K562 (cell line): ENCODE measurements around the gene DKKL1. TPM values are rescaled to one million over a fixed set of nuclear protein-coding genes. Genes with fewer than 3 reads are reported as not detected.
"Not testable (repeated sequence)": the region's sequence is repeated elsewhere in the genome, so short reads cannot be mapped to it uniquely, and the experiment has no call there.

Source experiments
- ATAC-seq: fragments of 200-7000 bp; cut with Tn5 transposase; 3 replicates; pipeline ENCODE4 v1.9.1; 2020; ENCODE audit warnings: moderate library complexity
- BruUV-seq: library from RNA; stranded (reverse); fragments of 400-500 nt; replicated peaks from 2 replicates; lab custom pipeline; 2021; lab: Mats Ljungman, UMichigan
- CTCF ChIA-PET: fragments of 300-600 bp; formaldehyde crosslinking; extraction: SDS; loops from one replicate; lab custom pipeline; 2021; ENCODE audit warnings: low intra/inter-chr PET ratio; lab: Yijun Ruan, JAX
- POLR2A ChIA-PET: fragments of 300-600, 350-650 bp; sonication (Branson Sonifier 250); formaldehyde crosslinking; extraction: SDS; loops from one replicate; lab custom pipeline; 2021; ENCODE audit warnings: antibody characterized with exemption, inconsistent platforms; lab: Yijun Ruan, JAX
- DNase-seq, 4 experiments: peaks; one replicate each; pipeline versions ENCODE4 v3.0.0 to v3.0.0-alpha.2; 2011 to 2018; ENCODE audit warnings: low spot score in 3 of 4, mixed read lengths in 3 of 4; ENCODE audit errors: extremely low read depth in 1 of 4
- FAIRE-seq: peaks from 2 replicates; lab custom pipeline; 2011; peaks lifted over from hg19 to GRCh38; lab: Jason Lieb, UNC
- H2AFZ ChIP-seq: 2 replicates; pipeline ENCODE4 v1.6.0; 2011; ENCODE audit warnings: low read depth, low read length, control low read depth, inconsistent platforms
- H3K27ac ChIP-seq: fragments of 200-600 bp; 3 replicates; pipeline ENCODE4 v1.8.0; 2011; ENCODE audit warnings: low read depth, mild to moderate bottlenecking, control low read depth, inconsistent platforms, low read length, moderate library complexity, mixed read lengths; ENCODE audit errors: extremely low read depth
- H3K27me3 ChIP-seq, 2 experiments: fragments of 300-600 bp in 1 of 2; 2 replicates in 1 of 2; 3 replicates in 1 of 2; pipeline versions ENCODE4 v1.6.0 to v1.8.0; 2011; ENCODE audit warnings: inconsistent platforms in 2 of 2, low read length in 2 of 2, mild to moderate bottlenecking in 1 of 2, mixed read lengths in 1 of 2, moderate library complexity in 1 of 2; ENCODE audit not compliant: control insufficient read depth in 2 of 2, insufficient read depth in 2 of 2
- H3K36me3 ChIP-seq: fragments of 300-600 bp; 3 replicates; pipeline ENCODE4 v1.8.0; 2011; ENCODE audit warnings: mild to moderate bottlenecking, low read length, inconsistent platforms; ENCODE audit not compliant: control insufficient read depth, insufficient read depth
- H3K4me1 ChIP-seq, 2 experiments: fragments of 200-600 bp in 1 of 2; replicated peaks in 1 of 2; 2 replicates in 1 of 2; 3 replicates in 1 of 2; pipeline versions ENCODE4 v1.5.1 to v1.8.0; 2011; ENCODE audit warnings: inconsistent platforms in 2 of 2, low read length in 2 of 2, mild to moderate bottlenecking in 1 of 2, mixed read lengths in 1 of 2, moderate library complexity in 1 of 2; ENCODE audit not compliant: control insufficient read depth in 2 of 2, insufficient read depth in 2 of 2
- H3K4me2 ChIP-seq: 2 replicates; pipeline ENCODE4 v1.6.1; 2011; ENCODE audit warnings: low read length, control low read depth, inconsistent platforms, mixed read lengths; ENCODE audit not compliant: insufficient read depth
- H3K4me3 ChIP-seq: fragments of 200-600 bp; sonication (generic), shearing (Covaris generic); 2 replicates; pipeline ENCODE4 v1.5.1; 2016; ENCODE audit warnings: control low read depth, inconsistent platforms
- H3K79me2 ChIP-seq: fragments of 200-600 bp; 3 replicates; pipeline ENCODE4 v1.8.0; 2011; ENCODE audit warnings: low read length, inconsistent platforms; ENCODE audit not compliant: control insufficient read depth, insufficient read depth
- H3K9ac ChIP-seq, 2 experiments: 2 replicates each; pipeline versions ENCODE4 v1.6.0 to v1.6.1; 2011; ENCODE audit warnings: low read depth in 2 of 2, low read length in 2 of 2, control low read depth in 1 of 2, inconsistent platforms in 1 of 2, mild to moderate bottlenecking in 1 of 2, mixed read lengths in 1 of 2; ENCODE audit not compliant: insufficient read depth in 1 of 2
- H3K9me1 ChIP-seq: one replicate; pipeline ENCODE4 v1.6.0; 2011; ENCODE audit warnings: inconsistent platforms, mild to moderate bottlenecking, low read length, moderate library complexity; ENCODE audit not compliant: control insufficient read depth, insufficient read depth
- H3K9me3 ChIP-seq: replicated peaks from 2 replicates; pipeline ENCODE4 v1.5.1; 2011; ENCODE audit warnings: low read depth, low read length, inconsistent platforms; ENCODE audit not compliant: control insufficient read depth, insufficient read depth
- H4K20me1 ChIP-seq: replicated peaks from 2 replicates; pipeline ENCODE4 v1.6.1; 2011; ENCODE audit warnings: low read length, inconsistent platforms, mixed read lengths; ENCODE audit not compliant: control insufficient read depth, insufficient read depth
- CREBBP ChIP-seq: IDR thresholded peaks from one replicate; pipeline ENCODE4 v1.6.1; 2012; ENCODE audit warnings: low read depth, mild to moderate bottlenecking, control low read depth, inconsistent platforms, low read length
- CXXC5 ChIP-seq: fragments of 250-450 bp; sonication (Bioruptor Pico); IDR thresholded peaks from 2 replicates; pipeline ENCODE4 v1.8.0; 2022; ENCODE audit warnings: inconsistent platforms, mild to moderate bottlenecking, moderate library complexity
- GTF2F1 ChIP-seq: IDR thresholded peaks from 2 replicates; pipeline ENCODE4 v1.6.1; 2011; ENCODE audit warnings: low read depth, low read length, improper control_type of control experiment
- IRF1 ChIP-seq: sonication (generic); formaldehyde crosslinking; IDR thresholded peaks from 2 replicates; pipeline ENCODE4 v1.8.0; 2022; ENCODE audit warnings: missing genetic modification reagents, mild to moderate bottlenecking, borderline replicate concordance
- KDM2B ChIP-seq: fragments of 250-450 bp; sonication (Bioruptor Pico); IDR thresholded peaks from 2 replicates; pipeline ENCODE4 v1.8.0; 2021; ENCODE audit warnings: mild to moderate bottlenecking, moderate library complexity
- MBD2 ChIP-seq: sonication (generic); IDR thresholded peaks from 2 replicates; pipeline ENCODE4 v1.6.1; 2016; ENCODE audit warnings: low read depth, borderline replicate concordance
- PHB2 ChIP-seq: fragments of 450-650 bp; IDR thresholded peaks from 2 replicates; pipeline ENCODE4 v1.6.1; 2017; ENCODE audit warnings: low read depth
- PRPF4 ChIP-seq: fragments of 200-400 bp; formaldehyde crosslinking; IDR thresholded peaks from one replicate; pipeline ENCODE4 v1.6.1; 2017; ENCODE audit warnings: low read length, low read depth, mild to moderate bottlenecking; ENCODE audit not compliant: insufficient read depth, poor library complexity, severe bottlenecking
- ZBTB5 ChIP-seq: fragments of 450-650 bp; IDR thresholded peaks from 2 replicates; pipeline ENCODE4 v1.6.1; 2017; ENCODE audit warnings: antibody characterized with exemption
- ZNF121 ChIP-seq: sonication (generic); formaldehyde crosslinking; conservative IDR thresholded peaks from 2 replicates; pipeline ENCODE4 v1.8.0; 2022; ENCODE audit warnings: missing genetic modification reagents
- ZNF695 ChIP-seq: fragments of 450-650 bp; formaldehyde crosslinking; IDR thresholded peaks from 2 replicates; pipeline ENCODE4 v1.4.0; 2020; ENCODE audit warnings: mild to moderate bottlenecking, moderate library complexity
- ZNF79 ChIP-seq: fragments of 250-450 bp; sonication (Bioruptor Pico); IDR thresholded peaks from 2 replicates; pipeline ENCODE4 v1.4.0; 2020; ENCODE audit warnings: low read depth, mild to moderate bottlenecking, moderate library complexity
- WGBS: fragments of 100-300 bp; shearing (Covaris generic); methylation state at CpG from one replicate; pipeline ENCODE4 v1.1.6; 2016; ENCODE audit warnings: low coverage, mixed read lengths; ENCODE audit not compliant: insufficient coverage; ENCODE audit errors: missing lambda C conversion rate; 5-methylcytosine and 5-hydroxymethylcytosine counted together
- in situ Hi-C: fragments of 300-500 bp; cut with MboI; formaldehyde crosslinking; loops from 4 replicates; pipeline ENCODE4 v1.15.0; 2018; ENCODE audit warnings: inconsistent platforms, mixed read lengths
- intact Hi-C: fragments of 100-400 bp; cut with micrococcal nuclease; formaldehyde crosslinking; loops from 2 replicates; pipeline ENCODE4 v1.14.2; 2022
- polyA plus RNA-seq, 8 experiments: library from polyadenylated mRNA; depleted of rRNA in 4 of 8; stranded (reverse) in 5 of 8; unstranded in 3 of 8; fragments of >200 nt; fragmentation: Nextera tagmentation in 2 of 8; fragmentation: Illumina TruSeq in 1 of 8; extraction: Ambion mirVana in 2 of 8; extraction: Trizol in 1 of 8; gene quantifications; 2 replicates each; pipeline versions ENCODE4 v1.2.1 to v1.2.3, GENCODE V29; 2011 to 2014; ENCODE audit warnings: inconsistent platforms in 1 of 8, missing spikeins in 1 of 8
- total RNA-seq, 7 experiments: library from RNA; depleted of rRNA in 6 of 7; stranded (reverse); fragments of >200 nt in 6 of 7; fragmentation: Illumina TruSeq in 2 of 7; extraction: Trizol in 2 of 7; gene quantifications; 2 replicates each; pipeline versions ENCODE4 v1.2.1 to v1.2.3, GENCODE V29; 2011 to 2021; ENCODE audit warnings: low replicate concordance in 1 of 7

The DKKL1 gene
- total and polyA plus RNA-seq, 9 of the 15 experiments (the other 6 are each of a cell fraction or from before 2014, with no cell fraction given): 0.15 to 1.7 (median 0.52) TPM

- POLR2A ChIA-PET: not testable (repeated sequence)
- WGBS: 61% methylated on average over 4 of the region's 4 CpGs
Measured at GRCh38 chr19:49331187-49331586, 32.5 kb upstream of the DKKL1 start.

GRCh38 chr19:49331616-49332055, 32.0 kb upstream of the DKKL1 start:
- no peaks in the 10 kb centered on the region for H3K79me2 ChIP-seq
- in situ Hi-C loops: no loop called here
- intact Hi-C loops: no loop called here
- no TSS peak for BruUV-seq
- 14% methylated on average over 2 of the region's 2 CpGs for WGBS
- H4K20me1 ChIP-seq: no peaks in the 10 kb centered on the region
- H3K9me3 ChIP-seq: no peaks in the 10 kb centered on the region
- H3K27me3 ChIP-seq: no peaks in the 10 kb centered on the region
- H3K36me3 ChIP-seq: 0 out of 3 replicates have a peak, but pooled peaks cover 3% of the 10 kb centered on the region
- peak overlapping the region; percentile 86 for H2AFZ ChIP-seq
- DNase-seq: peak; percentile 72 to 81 (median 73)
- no peak overlapping the region for H3K9ac ChIP-seq
- ChIA-PET POLR2A (no interaction called here), CTCF (no interaction called here)
- no peaks in the 10 kb centered on the region for H3K9me1 ChIP-seq
- no peak overlapping the region for H3K4me3 ChIP-seq
- ATAC-seq: peak; percentile 95
- H3K27ac ChIP-seq: no peak overlapping the region
- peak; percentile 96 for FAIRE-seq
- peaks cover 24 to 45% of the 10 kb centered on the region in 2 experiments; a peak in 4 of 5 replicates for H3K4me1 ChIP-seq
- peak overlapping the region; percentile 11; the same call in 1 of the 2 replicates for H3K4me2 ChIP-seq
- TF ChIP-seq PRPF4 (no peak), KDM2B (no peak), CREBBP (no peak), ZNF695 (CRISPR knock-in tag) (no peak), GTF2F1 (no peak), ZBTB5 (no peak), MBD2 (peak; percentile 41; the same call in 1 of the 2 replicates), CXXC5 (CRISPR knock-in tag) (no peak), PHB2 (no peak), ZNF79 (CRISPR knock-in tag) (no peak), IRF1 (no peak)

More at GRCh38 chr19:49331187-49331586, 32.5 kb upstream of the DKKL1 start:
- BruUV-seq, DNase-seq, H4K20me1 ChIP-seq, H3K9me1 ChIP-seq, H3K4me3 ChIP-seq, H3K27ac ChIP-seq, H3K79me2 ChIP-seq, H3K9ac ChIP-seq, in situ Hi-C loops, intact Hi-C loops, H3K9me3 ChIP-seq, FAIRE-seq, H3K36me3 ChIP-seq, H3K27me3 ChIP-seq, CTCF ChIA-PET, ATAC-seq: not testable (repeated sequence)
- peak; percentile 51; the same call in 1 of the 2 replicates for TF ChIP-seq ZNF121
- Histone ChIP-seq H2AFZ (peak overlapping the region; percentile 86), H3K4me1 (peaks cover 21 to 40% of the 10 kb centered on the region in 2 experiments; a peak in 4 of 5 replicates), H3K4me2 (peak overlapping the region; percentile 11; the same call in 1 of the 2 replicates)
